Right kidney (tissue), 1 donor: ENCODE measurements around the gene BLTP1.

Experiments
- DNase-seq: peaks from one replicate; pipeline ENCODE4 v3.0.0-alpha.2; 2016

The BLTP1 gene

GRCh38 chr4:122163767-122164166 is 11.6 kb downstream of the BLTP1 start:
- no peak for DNase-seq

GRCh38 chr4:122167369-122167768 is 15.2 kb downstream of the BLTP1 start:
- DNase-seq = no peak

- no peak for DNase-seq
These were observed 18.6 kb downstream of the BLTP1 start for GRCh38 chr4:122170775-122171174.

- DNase-seq = no peak
These were observed 19.2 kb downstream of the BLTP1 start for GRCh38 chr4:122171323-122171722.

GRCh38 chr4:122172266-122172665 is 20.1 kb downstream of the BLTP1 start:
- DNase-seq = no peak

- DNase-seq = no peak
These were observed 26.8 kb downstream of the BLTP1 start for GRCh38 chr4:122178961-122179360.

- no peak for DNase-seq
These were observed 43.6 kb downstream of the BLTP1 start for GRCh38 chr4:122195718-122196117.
